GM21786 (cell line): ENCODE results near the gene RFK.
"Not testable (repeated sequence)": the region's sequence is repeated elsewhere in the genome, so short reads cannot be mapped to it uniquely, and the experiment has no call there.

Experiments used
- ATAC-seq: cut with Tn5 transposase; IDR thresholded peaks from one replicate; pipeline ENCODE4 v1.9.1; 2021; ENCODE audit not compliant: unreplicated experiment

The RFK gene

DNA sequence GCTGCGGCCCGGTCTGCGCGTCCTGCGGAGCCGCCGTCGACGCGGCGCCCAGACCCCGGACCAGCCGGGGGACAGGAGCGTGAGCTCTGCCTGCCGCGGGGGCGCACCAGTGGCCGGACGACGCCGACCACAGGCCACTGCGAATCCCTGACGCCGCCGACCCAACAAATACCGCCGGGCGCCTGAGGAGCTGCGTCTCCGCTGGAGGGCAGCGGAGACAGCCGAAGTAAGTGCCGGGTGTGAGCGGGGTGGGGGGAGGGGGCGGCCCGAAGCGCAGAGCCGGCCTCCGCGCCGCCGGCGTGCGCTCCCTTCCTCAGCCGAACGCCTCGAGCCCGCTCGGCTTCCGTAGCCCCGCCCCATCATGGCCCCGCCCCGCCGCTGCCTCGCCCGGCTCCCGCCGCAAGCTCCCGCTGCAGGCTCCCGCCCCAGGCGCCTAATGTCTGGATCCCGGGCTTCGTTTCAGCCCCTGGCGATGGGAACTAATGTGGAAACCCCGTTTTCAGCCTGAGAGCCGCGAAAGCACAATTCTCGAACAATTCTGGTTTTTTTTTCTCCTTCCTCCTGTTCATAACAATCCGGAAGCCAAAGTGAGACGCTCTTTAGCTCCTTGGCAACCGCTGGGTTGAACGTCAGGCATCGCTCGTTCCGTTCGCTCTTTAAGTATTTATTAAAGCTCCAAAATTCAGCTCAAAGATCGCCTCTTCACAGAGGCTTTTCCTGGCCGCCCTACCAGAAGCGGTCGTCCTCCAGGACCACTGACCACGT lies at the start of gene RFK:
TSS of gene RFK (minus strand) at position 232 of the 765 bp plus-strand sequence. CDS start 255 bp downstream, outside the sequence.
- ATAC-seq = peak; percentile 68

DNA sequence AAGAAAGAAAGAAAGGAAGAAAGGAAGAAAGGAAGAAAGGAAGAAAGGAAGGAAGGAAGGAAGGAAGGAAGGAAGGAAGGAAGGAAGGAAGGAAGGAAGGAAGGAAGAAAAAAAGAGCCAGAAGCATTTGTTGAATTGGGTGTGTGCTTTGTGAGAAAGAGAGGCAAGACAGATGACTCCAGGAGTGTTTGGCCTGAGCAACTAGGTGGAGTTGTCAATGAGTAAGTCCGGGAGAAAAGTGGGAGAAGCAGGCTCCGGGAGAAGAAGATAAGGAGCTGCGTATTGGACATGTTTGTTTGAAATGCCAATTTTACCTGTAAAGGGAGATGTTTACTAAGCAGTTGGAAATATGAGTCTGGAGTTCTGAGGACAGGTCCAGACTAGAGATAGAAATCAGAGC lies 49.7 kb upstream of the RFK start:
- no peak for ATAC-seq

DNA sequence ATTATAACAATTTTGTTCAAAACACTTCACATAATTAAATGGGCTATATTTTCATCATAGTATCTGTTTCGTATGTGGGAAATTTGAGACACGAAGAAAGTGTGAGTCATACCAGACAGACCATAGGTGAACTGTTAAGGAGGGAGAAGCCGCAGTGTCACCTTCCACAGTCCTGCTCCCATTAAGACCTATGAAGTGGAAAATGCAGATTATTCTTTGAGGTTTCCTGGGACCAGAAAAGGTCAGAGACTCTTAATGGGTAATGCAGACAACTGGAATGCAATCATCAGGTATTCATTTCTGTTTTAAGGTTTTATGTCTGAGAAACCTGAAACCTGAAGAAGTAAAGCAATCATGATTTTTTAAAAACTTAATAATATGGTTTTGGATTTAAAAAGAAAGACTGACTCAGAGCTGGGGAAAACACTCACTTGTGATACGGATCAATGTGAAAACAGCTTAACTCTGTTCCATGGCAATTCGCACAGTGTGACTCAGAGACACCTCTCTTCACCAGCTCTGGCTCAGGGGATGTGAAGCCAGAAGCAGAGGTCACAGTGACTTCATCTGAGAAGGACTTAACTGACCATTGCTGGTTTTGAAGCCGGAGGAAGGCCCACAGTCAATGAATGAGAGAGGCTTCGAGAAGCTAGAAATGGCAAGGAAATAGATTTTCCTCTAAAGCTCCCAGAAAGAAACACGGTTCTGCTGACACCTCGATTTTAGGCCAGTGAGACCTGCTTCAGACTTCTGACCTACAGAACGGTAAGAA lies 47.5 kb upstream of the RFK start:
- ATAC-seq = peak; percentile 60

DNA sequence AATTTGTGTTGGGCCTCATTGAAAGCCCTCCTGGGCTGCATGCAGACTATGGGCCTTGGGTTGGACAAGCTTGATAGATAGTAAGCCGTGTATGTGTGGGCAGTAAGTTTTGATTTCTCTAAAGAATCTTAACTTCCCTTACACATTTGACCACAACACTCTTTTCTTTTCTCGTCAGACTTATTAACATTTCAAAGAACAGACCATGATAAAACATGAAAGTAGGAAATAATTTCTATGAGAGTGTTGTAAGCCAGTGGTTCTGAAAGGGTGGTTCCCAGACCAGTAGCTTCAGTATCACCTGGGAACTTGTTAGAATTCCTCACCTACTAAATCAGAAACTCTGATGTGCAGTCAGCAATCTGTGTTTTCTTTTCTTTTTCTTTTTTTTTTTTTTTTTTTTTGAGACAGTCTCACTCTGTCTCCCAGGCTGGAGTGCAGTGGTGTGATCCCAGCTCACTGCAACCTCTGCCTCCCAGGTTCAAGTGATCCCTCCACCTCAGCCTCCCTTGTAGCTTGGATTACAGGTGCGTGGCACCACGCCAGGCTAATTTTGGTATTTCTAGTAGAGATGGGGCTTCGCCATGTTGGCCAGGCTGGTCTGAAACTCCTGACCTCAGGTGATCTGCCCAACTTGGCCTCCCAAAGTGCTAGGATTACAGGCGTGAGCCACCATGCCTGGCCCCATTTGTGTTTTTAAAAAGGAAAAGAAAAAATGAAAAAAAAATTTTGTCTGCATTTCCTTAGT lies 44.8 kb upstream of the RFK start:
- peak; percentile 71 for ATAC-seq

DNA sequence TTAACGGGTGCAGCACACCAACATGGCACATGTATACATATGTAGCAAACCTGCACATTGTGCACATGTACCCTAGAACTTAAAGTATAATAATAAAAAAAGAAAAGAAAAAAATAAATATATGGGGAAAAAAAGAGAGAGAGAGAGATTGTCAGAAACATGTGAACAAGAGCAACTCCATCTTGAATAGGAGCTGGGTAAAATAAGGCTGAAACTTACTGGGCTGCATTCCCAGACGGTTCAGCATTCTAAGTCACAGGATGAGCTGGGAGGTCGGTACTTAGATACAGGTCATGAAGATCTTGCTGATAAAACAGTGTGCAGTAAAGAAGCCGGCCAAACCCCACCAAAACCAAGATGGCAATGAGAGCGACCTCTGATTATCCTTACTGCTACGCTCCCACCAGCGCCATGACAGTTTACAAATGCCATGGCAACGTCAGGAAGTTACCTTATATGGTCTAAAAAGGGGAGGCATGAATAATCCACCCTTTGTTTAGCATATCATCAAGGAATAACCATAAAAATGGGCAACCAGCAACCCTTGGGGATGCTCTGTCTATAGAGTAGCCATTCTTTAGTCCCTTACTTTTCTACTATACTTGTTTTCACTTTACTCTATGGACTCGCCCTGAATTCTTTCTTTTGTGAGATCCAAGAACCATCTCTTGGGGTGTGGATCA lies 42.9 kb upstream of the RFK start:
- not testable (repeated sequence) for ATAC-seq

- ATAC-seq = not testable (repeated sequence)
Observed at GRCh38 chr9:76434897-76435296, 40.7 kb upstream of the RFK start.

- ATAC-seq = no peak
Observed at GRCh38 chr9:76433836-76434235, 39.6 kb upstream of the RFK start.

GRCh38 chr9:76433406-76433805 lies 39.2 kb upstream of the RFK start:
- ATAC-seq = no peak

GRCh38 chr9:76431601-76432000 lies 37.4 kb upstream of the RFK start:
- no peak for ATAC-seq

- ATAC-seq = no peak
Observed at GRCh38 chr9:76426807-76427419, 32.7 kb upstream of the RFK start.

DNA sequence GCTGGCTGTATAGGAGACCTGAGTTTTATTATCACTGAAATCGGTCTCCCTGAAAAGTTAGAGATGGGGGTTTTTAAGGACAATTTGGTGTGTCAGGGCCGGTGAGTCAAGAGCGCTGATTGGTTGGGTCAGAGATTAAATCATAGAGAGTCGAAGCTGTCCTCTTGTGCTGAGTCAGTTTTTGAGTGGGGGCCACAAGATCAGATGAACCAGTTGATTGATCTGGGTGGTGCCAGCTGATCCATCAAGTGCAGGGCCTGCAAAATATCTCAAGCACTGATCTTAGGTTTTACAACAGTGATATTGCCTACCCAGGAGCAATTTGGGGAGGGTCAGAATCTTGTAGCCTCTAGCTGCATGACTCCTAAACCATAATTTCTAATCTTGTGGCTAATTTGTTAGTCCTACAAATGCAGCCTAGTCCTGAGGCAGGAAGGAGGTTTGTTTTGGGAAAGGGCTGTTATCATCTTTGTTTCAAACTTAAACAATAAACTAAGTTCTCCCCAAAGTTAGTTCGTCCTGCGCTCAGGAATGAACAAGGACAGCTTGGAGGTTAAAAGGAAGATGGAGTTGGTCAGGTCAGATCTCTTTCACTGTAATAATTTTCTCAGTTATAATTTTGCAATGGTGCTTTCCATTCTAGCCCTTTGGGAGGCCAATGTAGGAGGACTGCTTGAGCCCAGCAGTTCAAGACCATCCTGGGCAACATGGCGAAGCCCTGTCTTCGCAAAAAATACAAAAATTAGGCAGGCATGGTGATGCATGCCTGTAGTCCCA lies 31.6 kb upstream of the RFK start:
- ATAC-seq = no peak

DNA sequence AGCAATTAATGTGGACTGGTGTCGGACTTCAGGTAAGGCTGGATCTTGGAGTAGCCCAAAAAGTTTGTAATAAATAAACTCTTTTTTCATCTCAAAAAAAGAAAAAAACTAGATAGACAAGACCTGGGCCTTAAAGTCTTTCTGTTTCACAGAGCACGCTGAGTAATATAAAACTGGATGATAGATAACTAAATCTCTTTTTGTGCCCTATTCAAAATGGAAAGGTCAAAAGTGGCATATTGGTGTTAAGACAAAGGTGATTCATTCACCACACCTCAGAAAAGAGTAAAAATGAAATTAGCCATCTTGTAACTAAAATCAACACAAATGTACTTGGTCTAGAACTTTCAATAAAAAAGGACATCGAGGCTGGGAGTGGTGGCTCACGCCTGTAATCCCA lies 30.3 kb upstream of the RFK start:
- ATAC-seq = no peak

DNA sequence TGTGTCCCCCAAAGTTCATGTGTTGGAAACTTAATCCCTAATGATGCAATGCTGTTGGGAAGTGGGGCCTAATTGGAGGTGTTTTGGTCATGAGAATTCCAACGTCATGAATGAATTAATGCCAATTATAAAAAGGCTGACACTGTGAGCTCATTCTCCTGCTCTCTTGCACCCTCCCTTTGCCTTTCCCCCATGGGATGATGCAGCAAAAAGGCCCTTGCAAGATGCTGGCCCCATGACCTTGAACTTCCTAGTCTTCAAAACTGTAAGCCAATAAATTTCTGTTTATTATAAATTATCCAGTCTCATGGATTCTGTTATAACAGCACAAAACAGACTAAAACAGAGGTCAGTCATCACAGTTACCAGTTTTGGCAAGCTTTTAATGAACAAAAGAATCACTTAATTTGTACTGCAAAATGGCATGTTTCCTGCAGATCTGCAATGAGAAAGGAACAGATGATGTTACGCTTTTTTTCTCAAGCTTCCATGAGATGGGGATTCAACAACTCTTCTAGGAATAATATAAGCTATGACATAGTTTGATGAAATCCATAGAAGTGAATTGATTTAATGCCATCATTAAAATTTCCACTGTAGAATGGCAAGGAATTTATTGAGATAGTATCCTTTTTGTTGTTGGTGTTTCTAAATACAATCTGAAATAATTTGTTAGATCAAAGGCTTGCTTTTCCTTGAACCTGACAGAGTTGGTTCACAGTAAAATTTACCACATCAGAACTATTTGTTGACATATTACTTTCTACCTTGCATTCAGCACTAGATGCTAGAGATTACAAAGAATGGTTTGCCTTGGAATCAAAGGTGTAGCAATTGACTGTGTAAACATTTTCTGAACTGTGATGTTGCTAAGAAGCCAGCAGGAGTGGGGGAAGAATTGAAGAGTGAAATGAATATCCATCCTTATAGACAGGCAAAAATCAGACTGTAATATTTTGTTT lies 29.3 kb upstream of the RFK start:
- no peak for ATAC-seq

DNA sequence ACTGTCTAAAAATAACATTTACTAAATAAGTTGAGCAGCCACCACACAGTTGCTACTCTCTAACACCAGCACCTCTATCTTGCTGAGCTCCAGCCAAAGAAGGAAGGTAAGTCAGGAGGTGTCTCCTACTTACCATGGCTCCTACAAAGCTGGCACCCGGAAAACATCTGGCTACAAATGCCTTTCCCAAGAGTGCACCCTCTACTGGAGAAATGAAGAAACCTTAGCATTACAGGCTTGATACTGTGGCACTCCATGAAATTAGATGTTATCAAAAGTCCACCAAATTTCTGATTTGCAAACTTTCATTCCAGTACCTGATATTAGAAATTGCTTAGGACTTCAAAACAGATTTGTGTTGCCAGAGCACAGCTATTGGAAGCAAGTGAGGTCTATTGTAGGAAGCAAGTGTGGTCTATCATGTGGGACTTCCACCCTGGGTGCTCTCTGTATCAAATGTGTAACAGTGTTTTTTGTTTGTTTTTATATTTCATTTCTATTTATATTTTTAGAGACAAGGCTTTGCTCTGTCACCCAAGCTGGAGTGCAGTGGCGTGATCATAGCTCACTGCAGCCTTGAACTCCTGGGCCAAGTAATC lies 25.7 kb upstream of the RFK start:
- ATAC-seq = no peak

DNA sequence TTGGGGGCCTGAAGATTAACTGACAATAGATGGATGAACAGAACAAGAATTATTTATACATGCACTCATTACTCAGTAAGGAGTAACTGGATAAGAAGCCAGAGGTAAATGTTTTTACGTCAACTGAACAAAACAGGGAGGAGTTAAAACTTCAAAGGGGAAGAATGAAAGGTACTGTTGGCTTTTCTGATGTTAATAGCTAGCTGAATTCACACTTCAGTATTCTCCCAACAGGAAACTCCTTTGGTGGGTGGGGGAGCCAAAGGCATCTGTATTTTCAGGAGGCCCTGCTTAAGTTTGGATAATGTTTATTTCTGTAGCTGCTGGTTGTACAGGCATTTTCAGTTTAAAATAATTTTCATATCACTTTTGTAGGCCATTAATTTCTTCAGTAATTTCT lies 23.2 kb upstream of the RFK start:
- no peak for ATAC-seq

GRCh38 chr9:76415731-76416130 lies 21.5 kb upstream of the RFK start:
- ATAC-seq = no peak

DNA sequence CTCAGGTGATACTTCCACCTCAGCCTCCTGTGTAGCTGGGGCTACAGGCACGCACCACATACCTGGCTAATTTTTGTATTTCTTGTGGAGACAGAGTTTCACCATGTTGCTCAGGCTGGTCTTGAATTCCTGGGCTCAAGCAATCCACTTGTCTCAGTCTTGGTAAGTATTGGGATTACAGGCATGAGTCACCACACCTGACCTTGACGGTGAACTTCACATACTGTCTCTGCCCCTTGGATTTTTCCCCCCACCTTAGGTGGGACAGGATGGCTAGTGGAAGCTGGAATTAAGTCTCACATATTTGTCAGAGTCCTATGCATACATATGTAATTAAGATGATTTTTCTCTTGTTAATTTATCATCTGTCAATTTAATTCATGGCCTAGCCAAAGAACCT lies 20.9 kb upstream of the RFK start:
- ATAC-seq = no peak

- ATAC-seq = peak; percentile 79
Observed at GRCh38 chr9:76414661-76415060, 20.4 kb upstream of the RFK start.
